Right lobe of liver (tissue), 4 donors: ENCODE measurements around the gene FOXP1.

Experiments
- POLR2A ChIP-seq: fragments of 450-650 bp; IDR thresholded peaks from one replicate; pipeline ENCODE4 v1.6.1; 2017; ENCODE audit warnings: antibody characterized with exemption, mild to moderate bottlenecking
- TF ChIP-seq, protein P1 (sequence below), 4 donors: fragments of 200-600 bp in 3 of 4; fragments of 450-650 bp in 1 of 4; IDR thresholded peaks; one replicate each; pipeline versions ENCODE4 v1.5.1 to v1.8.0; 2016 to 2022; ENCODE audit warnings: antibody characterized with exemption in 4 of 4, mild to moderate bottlenecking in 2 of 4
- donor health status: DM: no; HTN: no; CAD: no.
- donor health status: DM: no; HTN: no; CAD: no.
- donor health status: DM: no; HTN: yes; CAD: no.

DNA sequence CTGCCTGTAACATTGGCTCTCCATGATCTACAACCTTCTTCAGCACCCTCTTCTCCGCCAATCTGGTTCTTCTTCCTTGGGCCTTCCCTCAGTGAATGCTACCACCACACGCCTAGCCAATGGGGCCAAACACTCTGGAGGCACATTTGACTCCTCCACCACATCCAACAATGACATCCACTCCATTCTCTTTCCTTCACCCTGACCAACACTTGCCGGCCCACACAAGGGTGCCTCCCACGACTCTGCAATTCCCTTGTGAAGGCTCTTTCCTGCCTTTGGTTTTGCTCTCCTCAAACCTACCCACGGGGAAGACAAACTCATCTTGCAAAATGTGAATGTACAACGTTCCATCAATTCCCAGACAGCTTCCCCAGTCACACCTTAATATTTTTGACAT lies 263.8 kb downstream of the FOXP1 start:
- TF ChIP-seq, protein P1, sequence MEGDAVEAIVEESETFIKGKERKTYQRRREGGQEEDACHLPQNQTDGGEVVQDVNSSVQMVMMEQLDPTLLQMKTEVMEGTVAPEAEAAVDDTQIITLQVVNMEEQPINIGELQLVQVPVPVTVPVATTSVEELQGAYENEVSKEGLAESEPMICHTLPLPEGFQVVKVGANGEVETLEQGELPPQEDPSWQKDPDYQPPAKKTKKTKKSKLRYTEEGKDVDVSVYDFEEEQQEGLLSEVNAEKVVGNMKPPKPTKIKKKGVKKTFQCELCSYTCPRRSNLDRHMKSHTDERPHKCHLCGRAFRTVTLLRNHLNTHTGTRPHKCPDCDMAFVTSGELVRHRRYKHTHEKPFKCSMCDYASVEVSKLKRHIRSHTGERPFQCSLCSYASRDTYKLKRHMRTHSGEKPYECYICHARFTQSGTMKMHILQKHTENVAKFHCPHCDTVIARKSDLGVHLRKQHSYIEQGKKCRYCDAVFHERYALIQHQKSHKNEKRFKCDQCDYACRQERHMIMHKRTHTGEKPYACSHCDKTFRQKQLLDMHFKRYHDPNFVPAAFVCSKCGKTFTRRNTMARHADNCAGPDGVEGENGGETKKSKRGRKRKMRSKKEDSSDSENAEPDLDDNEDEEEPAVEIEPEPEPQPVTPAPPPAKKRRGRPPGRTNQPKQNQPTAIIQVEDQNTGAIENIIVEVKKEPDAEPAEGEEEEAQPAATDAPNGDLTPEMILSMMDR (IDR thresholded peaks at IDR 0.05), result no peak
- no peak for TF ChIP-seq POLR2A
